GM19438 (cell line): ENCODE results near the gene TXNRD2.

Experiments used
- ATAC-seq: cut with Tn5 transposase; IDR thresholded peaks from one replicate; pipeline ENCODE4 v1.9.1; 2021; ENCODE audit warnings: low read depth; ENCODE audit not compliant: unreplicated experiment

The TXNRD2 gene

DNA sequence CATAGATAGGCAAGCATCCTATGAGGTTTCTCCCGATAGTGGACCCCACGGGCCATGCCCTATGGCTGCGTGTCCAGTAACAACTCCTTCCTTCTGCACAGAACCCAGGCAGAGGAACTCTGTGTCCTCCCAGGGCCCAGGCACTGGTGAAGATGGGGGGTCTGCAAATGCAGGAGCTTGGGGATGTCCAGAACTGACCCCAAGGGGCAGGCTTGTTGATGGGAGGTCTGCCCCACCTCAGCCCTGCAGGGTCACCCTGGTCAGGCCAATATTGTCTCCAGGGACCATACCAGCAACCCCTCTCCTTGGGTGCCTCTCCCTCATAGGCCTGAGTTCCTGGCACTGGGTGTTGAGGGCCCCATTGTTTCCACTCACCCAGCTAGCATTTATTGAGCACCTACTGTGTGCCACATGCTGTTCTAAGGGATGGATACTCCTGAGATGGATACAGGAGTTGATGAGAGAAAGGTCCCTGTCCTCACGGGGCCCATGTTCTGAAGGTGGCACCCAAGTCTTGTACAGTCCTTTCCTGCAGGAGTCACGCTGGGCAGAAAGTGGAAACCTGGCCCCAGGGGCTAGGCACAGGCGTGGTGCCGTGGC lies 26.3 kb upstream of the TXNRD2 start:
- ATAC-seq: no peak

DNA sequence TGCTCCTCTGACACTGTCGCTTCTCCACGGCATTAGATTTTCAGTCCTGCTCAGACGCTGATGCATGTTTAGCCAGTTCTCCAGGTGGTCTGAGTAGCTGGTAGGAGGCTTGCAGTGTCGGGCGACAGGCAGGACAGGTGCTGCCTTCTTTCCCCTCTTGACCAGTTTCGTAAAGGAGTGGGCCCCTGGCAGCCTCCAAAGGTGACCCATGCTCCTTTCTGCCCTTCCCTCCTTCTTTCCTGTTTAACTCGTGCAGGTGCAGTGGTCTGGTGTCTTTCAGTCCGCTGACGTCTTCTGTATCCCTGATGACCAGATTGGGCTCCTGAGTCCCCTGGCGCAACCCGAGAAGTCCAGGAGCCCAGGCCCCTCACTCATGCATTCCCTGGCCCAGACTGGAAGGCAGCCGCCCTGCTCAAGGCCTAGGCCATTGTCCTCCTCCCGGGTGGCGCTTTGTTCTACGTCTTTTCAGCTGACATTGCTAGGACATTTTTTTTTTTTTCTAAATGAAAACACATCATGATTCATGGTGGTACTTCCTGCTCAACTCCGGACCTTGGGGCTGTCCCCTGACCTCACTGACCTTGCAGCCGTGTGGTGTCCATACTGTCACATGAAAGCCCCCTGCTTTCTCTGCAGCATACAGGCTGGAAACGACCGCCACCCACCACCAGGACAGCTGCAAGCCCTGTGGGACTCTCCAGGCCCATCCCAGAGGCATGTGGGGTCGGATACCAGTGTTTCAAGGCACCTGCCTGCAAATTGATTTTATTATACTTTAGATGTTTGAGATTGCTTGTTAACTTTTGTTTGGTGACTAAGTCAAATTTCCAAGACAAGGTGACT lies 25.5 kb upstream of the TXNRD2 start:
- ATAC-seq: no peak

DNA sequence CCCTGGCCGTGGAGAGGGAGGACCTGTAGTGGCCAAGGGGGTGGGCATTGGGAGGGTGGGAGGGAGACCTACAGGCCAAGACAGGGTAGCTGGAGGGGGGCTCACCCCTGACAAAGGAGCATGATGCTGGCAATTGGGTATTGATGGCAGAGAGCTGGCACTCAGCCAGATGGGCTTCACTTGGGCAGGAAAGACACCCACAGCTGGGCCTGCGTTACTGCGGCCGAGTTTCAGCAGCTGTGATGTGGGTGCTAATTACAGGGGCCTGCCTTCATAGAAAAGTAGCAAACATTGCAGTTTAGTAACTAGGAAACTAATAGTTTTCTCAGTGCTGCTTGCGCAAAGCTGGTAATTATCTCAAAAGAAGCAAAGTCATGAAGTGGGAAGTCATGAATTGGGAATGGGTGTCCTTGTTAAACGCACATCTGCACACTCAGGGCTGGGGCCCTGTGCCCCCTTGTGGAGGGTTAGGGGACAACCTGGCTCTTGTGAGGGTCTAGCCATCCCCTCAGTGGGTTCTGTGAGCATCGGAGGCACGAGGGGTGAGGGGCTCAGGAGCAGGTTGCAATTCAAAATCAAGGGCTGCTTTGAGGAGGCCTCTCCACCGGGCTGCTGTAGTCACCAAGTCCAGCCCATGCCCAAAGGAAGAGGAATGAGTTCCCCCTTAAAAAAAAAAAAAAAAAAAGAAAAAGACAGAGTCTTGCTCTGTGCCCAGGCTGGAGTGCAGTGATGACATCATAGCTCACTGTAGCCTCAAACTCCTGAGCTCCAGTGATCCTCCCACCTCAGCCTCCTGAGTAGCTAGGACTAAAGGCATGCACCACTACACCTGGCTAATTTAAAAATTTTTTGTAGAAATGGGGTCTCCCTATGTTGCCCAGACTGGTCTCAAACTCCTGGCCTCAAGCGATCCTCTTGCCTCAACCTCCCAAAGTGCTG lies 24.4 kb upstream of the TXNRD2 start:
- no peak for ATAC-seq

DNA sequence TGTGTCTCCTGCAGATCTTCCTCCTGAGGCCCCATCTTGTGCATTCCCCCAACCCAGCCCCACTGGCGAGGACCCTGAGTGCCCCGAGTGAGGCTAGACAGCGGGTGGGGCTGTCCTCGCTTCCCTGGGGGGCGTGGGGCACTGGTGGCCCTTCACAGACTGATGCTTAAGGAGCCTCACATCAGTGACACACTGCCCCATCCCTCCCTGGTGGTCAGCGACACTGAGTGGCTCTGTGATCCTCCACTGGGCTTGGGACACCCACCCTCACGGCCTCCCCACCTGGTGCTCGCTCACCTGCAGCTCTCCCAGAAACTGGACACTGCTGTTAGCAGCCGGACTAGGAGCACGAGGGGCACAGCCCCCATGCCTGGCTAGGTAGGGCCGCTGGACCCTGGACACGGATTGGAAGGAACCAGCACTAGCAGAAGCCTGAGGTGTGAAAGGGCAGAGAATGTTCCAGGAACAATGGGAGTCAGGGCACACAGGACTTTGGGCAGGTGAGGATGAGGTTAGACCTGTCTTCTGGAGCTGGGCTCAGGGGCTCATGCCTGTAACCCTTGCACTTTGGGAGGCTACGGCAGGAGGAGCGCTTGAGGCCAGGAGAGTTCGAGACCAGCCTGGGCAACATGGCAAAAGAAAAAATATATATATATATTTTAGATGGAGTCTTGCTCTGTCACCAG lies 23.2 kb upstream of the TXNRD2 start:
- ATAC-seq: no peak

GRCh38 chr22:19963863-19964642 lies 22.4 kb upstream of the TXNRD2 start:
- ATAC-seq: no peak

DNA sequence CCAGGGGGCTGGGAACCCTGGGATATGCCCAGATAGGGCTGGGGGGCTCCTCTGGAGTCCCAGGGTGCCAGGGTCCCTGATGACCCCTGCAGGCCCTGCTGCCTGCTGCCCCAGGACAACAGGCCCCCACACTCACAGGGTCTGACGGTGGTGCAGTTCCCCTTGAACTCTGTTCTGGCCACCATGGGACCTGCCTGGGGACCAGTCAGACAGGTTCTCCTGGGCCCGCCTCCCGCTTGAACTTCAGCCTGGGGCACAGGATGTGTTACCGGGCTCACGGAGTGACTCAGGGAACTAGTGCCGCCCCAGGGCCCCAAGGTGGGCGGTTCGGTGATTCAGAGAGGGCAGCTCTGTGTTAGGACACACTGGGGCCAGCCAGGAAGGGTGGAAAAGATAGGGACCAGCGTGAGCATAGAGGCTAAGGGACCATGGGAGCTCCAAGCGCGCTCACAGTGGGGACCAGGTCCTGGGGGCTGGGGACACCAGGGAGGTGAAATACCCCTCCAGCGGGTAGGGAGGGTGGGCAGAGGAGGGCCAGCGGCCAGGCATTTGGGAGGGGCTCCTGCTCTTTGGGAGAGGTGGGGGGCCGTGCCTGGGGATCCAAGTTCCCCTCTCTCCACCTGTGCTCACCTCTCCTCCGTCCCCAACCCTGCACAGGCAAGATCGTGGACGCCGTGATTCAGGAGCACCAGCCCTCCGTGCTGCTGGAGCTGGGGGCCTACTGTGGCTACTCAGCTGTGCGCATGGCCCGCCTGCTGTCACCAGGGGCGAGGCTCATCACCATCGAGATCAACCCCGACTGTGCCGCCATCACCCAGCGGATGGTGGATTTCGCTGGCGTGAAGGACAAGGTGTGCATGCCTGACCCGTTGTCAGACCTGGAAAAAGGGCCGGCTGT lies 21.5 kb upstream of the TXNRD2 start:
- ATAC-seq: no peak

DNA sequence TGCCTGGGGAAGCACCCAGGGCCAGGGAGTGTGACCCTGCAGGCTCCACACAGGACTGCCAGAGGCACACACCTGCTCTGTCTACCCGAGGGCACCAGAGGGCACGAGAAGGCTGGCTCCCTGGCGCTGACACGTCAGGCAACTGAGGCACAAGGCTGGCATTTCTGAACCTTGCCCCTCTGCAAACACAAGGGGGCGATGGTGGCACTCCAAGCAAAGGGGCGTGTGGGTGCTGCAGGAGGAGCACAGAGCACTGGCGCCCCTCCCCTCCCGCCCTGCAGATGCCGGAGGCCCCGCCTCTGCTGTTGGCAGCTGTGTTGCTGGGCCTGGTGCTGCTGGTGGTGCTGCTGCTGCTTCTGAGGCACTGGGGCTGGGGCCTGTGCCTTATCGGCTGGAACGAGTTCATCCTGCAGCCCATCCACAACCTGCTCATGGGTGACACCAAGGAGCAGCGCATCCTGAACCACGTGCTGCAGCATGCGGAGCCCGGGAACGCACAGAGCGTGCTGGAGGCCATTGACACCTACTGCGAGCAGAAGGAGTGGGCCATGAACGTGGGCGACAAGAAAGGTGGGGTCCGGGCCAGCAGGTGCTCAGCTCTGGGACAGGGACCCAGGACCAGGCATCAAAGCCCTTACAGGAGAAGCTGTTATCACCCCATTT lies 20.8 kb upstream of the TXNRD2 start:
- no peak for ATAC-seq

DNA sequence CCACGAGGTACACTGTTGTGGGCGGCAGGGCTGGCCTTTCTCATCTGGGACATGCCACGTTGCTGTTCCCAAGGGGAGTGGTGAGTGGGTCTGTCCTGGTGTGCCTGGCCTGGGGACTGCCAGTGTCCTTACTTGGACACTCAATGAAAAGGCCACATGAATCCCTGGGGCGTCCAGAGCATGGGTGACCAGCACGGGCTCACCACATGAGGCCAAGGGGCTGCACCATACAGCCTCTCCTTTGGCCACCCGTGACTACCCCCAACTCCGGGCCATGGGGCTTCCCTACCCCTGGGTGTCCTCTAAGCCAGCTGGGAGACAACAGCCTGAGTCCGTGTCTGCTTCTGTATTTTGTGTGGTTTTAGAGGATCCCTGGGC lies 20.2 kb upstream of the TXNRD2 start:
- no peak for ATAC-seq

DNA sequence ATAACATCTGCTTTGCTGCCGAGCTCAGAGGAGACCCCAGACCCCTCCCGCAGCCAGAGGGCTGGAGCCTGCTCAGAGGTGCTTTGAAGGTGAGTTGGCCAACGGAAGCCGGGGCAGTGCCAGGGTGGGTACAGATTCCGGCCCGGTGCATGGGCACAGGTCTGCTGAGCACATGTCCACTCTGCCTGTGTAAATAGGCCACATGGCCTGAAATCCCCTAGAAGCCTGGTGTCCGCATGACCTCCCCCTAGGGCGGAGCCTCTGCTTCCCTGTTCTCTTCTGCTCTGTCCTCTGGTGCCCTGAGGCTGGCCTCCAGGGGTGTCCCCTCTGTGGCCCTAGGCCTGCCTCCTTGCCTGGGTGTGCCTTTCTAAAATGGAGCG lies 19.6 kb upstream of the TXNRD2 start:
- ATAC-seq: no peak

GRCh38 chr22:19960491-19961200 lies 19.0 kb upstream of the TXNRD2 start:
- ATAC-seq: no peak

- no peak for ATAC-seq
Measured at GRCh38 chr22:19959587-19960490, 18.2 kb upstream of the TXNRD2 start.

DNA sequence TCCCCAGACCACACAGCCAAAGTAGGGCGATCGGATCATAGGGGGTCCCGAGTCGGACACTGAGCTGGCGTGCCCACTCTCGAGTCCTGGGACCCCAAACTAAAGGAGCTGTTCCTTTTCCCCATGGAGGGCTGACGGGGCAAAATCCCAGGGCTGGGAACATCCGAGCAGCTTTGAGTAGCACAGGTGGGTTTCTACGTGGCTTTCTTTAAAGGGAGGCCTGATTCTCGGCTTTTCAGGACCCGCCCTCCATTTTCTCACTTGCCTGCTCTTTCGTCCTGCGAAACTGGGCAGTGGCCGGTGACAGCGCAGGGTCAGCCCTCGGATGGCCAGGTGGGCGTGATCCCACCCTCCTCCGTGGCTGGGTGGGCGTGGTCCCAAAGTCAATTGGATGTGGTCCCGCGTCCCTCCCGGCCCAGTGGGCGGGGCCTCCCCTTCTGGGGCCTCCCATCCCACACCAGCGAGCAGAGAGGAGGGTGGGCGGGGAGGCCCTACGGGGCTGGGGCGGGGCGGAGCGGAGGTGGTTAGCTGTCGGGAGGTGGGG lies 17.5 kb upstream of the TXNRD2 start:
- no peak for ATAC-seq

GRCh38 chr22:19958083-19959042 lies 16.7 kb upstream of the TXNRD2 start:
- no peak for ATAC-seq

GRCh38 chr22:19957445-19957844 lies 15.8 kb upstream of the TXNRD2 start:
- ATAC-seq: no peak
